Parathyroid adenoma (tissue), 2 donors: ENCODE results near the gene MDK.

Source experiments
- H2AFZ ChIP-seq: fragments of 300-600 bp; sonication (generic); one replicate; pipeline ENCODE4 v1.7.0; 2017; ENCODE audit warnings: antibody characterized with exemption, mild to moderate bottlenecking
- H3K27ac ChIP-seq: fragments of 300-600 bp; sonication (generic); one replicate; pipeline ENCODE4 v1.7.0; 2017
- H3K27me3 ChIP-seq: fragments of 300-600 bp; sonication (generic); one replicate; pipeline ENCODE4 v1.7.0; 2017; ENCODE audit warnings: low read length; ENCODE audit not compliant: control insufficient read depth, insufficient read depth
- H3K36me3 ChIP-seq: fragments of 300-600 bp; sonication (generic); one replicate; pipeline ENCODE4 v1.7.0; 2017; ENCODE audit warnings: low read length; ENCODE audit not compliant: control insufficient read depth, insufficient read depth
- H3K4me1 ChIP-seq: fragments of 300-600 bp; sonication (generic); one replicate; pipeline ENCODE4 v1.7.0; 2017; ENCODE audit warnings: control low read depth
- H3K4me2 ChIP-seq: fragments of 300-600 bp; sonication (generic); one replicate; pipeline ENCODE4 v1.7.0; 2017; ENCODE audit warnings: low read length
- H3K4me3 ChIP-seq: fragments of 300-600 bp; sonication (generic); one replicate; pipeline ENCODE4 v1.7.0; 2017; ENCODE audit warnings: low read depth, low read length
- H3K79me2 ChIP-seq: fragments of 300-600 bp; sonication (generic); one replicate; pipeline ENCODE4 v1.7.0; 2017; ENCODE audit warnings: control low read depth
- H3K9ac ChIP-seq: fragments of 300-600 bp; sonication (generic); one replicate; pipeline ENCODE4 v1.7.0; 2017; ENCODE audit warnings: mild to moderate bottlenecking
- H3K9me3 ChIP-seq: fragments of 300-600 bp; sonication (generic); one replicate; pipeline ENCODE4 v1.7.0; 2017; ENCODE audit warnings: low read length; ENCODE audit not compliant: control insufficient read depth
- TF ChIP-seq, protein P1 (sequence below): fragments of 300-600 bp; sonication (generic); IDR thresholded peaks from one replicate; pipeline ENCODE4 v1.7.0; 2017; ENCODE audit warnings: antibody characterized with exemption, mild to moderate bottlenecking
- donor health status: primary hyperparathyroidism.

MDK gene

DNA sequence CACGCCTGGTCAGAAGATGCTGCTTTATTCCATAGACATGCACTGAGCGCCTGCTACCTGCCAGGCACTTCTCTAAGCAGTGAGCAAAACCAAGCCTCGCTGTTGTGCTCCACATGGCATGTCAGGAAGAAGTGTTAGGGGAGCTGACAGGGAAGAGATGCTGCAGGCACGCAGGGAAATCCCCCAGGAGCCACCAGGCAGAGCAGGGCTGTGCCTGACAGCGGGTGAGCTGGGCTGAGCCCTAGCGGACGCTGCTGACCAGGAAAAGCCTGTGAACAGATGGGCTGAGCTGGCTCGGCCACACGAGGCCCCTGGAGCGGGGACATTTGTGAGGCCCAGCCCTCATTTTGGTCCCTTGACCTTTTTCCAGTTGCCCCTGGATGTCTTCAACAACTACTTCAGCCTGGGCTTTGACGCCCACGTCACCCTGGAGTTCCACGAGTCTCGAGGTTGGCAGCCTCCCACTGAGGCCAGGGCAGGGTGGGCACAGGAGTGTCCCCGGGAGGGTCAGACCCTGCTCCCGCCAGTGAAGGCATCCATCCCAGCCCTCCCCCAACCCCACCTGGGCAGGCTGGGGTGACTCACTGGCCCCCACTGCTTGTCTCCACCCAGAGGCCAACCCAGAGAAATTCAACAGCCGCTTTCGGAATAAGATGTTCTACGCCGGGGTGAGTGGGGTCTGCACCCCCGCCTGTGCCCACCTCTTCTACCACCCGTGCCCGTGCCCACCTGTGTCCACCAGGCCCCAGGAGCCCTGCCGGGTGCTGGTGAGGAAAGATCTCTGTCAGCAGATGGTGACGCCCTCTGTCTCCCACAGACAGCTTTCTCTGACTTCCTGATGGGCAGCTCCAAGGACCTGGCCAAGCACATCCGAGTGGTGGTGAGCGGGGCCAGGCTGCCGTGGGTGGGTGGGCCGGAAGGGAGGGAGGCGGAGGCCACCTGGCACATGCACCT, 7.4 kb upstream of the MDK start:
- no peak overlapping the region for H3K4me2 ChIP-seq
- no peak overlapping the region for H2AFZ ChIP-seq
- H3K9me3 ChIP-seq: no peaks in the 10 kb centered on the region
- no peaks in the 10 kb centered on the region for H3K36me3 ChIP-seq
- H3K27ac ChIP-seq: no peak overlapping the region
- H3K4me1 ChIP-seq: no peaks in the 10 kb centered on the region
- no peak overlapping the region for H3K9ac ChIP-seq
- no peaks in the 10 kb centered on the region for H3K27me3 ChIP-seq
- H3K79me2 ChIP-seq: no peaks in the 10 kb centered on the region
- TF ChIP-seq, protein P1, sequence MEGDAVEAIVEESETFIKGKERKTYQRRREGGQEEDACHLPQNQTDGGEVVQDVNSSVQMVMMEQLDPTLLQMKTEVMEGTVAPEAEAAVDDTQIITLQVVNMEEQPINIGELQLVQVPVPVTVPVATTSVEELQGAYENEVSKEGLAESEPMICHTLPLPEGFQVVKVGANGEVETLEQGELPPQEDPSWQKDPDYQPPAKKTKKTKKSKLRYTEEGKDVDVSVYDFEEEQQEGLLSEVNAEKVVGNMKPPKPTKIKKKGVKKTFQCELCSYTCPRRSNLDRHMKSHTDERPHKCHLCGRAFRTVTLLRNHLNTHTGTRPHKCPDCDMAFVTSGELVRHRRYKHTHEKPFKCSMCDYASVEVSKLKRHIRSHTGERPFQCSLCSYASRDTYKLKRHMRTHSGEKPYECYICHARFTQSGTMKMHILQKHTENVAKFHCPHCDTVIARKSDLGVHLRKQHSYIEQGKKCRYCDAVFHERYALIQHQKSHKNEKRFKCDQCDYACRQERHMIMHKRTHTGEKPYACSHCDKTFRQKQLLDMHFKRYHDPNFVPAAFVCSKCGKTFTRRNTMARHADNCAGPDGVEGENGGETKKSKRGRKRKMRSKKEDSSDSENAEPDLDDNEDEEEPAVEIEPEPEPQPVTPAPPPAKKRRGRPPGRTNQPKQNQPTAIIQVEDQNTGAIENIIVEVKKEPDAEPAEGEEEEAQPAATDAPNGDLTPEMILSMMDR: no peak
- H3K4me3 ChIP-seq: no peak overlapping the region

DNA sequence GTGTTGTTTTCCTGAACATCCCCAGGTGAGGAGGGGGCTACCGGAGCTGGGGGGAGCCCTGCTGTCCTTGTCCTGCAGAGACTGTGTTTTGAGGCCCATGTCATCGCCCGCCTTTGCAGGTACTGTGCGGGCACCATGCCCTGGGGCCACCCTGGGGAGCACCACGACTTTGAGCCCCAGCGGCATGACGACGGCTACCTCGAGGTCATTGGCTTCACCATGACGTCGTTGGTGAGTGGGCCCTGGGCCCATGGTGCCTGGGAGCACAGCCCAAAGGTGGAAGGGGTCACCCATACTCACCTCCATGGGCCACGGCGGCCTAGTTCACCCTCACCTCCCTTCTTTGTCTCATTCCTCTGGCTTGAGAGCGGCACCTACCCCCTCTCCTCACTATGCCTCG, 6.7 kb upstream of the MDK start:
- Histone ChIP-seq H3K36me3 (no peaks in the 10 kb centered on the region), H3K27ac (no peak overlapping the region), H3K9ac (no peak overlapping the region), H3K27me3 (no peaks in the 10 kb centered on the region), H3K9me3 (no peaks in the 10 kb centered on the region), H2AFZ (no peak overlapping the region), H3K4me2 (no peak overlapping the region), H3K4me1 (no peaks in the 10 kb centered on the region), H3K79me2 (no peaks in the 10 kb centered on the region), H3K4me3 (no peak overlapping the region)
- TF ChIP-seq, protein P1: no peak

DNA sequence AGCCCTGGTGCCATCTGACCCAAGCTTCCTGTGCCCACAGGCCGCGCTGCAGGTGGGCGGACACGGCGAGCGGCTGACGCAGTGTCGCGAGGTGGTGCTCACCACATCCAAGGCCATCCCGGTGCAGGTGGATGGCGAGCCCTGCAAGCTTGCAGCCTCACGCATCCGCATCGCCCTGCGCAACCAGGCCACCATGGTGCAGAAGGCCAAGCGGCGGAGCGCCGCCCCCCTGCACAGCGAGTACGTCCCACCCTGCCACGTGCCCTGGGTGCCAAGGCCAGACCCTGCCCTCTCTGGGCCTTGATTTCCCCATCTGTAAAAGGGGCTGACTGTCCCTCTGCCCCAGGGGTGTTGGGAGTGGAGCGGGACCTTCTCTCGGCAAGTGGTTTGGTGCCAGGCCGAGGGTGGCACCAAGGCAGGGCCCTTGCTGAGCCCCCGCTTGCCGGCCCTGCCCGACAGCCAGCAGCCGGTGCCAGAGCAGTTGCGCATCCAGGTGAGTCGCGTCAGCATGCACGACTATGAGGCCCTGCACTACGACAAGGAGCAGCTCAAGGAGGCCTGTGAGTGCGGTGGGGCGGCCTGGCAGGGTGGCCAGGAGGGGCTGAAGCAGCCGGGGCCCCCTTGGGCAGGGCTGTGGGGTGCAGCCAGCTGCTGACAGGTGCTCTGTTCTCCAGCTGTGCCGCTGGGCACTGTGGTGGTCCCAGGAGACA, 5.9 kb upstream of the MDK start:
- H3K27me3 ChIP-seq: no peaks in the 10 kb centered on the region
- no peaks in the 10 kb centered on the region for H3K9me3 ChIP-seq
- H3K79me2 ChIP-seq: no peaks in the 10 kb centered on the region
- TF ChIP-seq, protein P1: no peak
- no peak overlapping the region for H3K27ac ChIP-seq
- H3K4me2 ChIP-seq: no peak overlapping the region
- no peaks in the 10 kb centered on the region for H3K36me3 ChIP-seq
- H3K4me1 ChIP-seq: no peaks in the 10 kb centered on the region
- H2AFZ ChIP-seq: no peak overlapping the region
- H3K9ac ChIP-seq: no peak overlapping the region
- H3K4me3 ChIP-seq: no peak overlapping the region

DNA sequence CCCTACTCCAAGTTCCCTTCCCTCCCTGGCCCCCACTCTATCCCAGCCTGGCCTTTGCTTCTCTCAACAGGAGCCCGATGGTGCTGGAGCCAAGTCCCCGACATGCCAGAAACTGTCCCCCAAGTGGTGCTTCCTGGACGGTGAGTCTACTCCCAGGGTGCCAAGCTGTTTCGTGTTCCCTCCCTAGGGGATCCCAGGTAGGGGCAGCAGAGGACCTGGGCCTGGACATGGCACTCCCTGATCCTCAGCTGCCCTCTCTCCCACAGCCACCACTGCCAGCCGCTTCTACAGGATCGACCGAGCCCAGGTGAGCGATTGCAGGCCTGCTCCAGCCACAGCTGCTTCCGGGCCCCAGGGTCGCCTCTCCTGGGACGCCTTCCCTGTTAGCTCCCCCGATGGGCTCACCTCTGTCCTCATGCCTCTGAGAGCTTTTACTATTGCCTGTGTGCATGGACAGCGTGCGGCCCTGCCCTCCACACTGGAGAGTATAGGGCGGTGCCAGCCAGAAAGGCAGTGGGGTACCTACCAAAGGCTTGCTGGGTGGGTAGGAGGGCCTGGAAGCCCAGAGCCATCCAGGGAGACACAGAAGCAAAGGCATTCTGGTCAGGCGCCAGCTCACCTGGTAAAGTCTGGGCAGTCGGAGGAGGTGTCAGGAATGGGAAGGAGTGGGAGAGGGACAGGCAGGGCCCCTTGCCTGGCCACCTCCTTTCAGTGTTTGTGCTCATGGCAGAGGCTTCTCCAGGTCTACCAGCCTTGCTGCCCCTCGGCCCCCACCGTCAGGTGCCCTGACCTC, 5.0 kb upstream of the MDK start:
- no peak overlapping the region for H3K9ac ChIP-seq
- no peaks in the 10 kb centered on the region for H3K4me1 ChIP-seq
- no peaks in the 10 kb centered on the region for H3K27me3 ChIP-seq
- H3K79me2 ChIP-seq: no peaks in the 10 kb centered on the region
- H3K4me3 ChIP-seq: no peak overlapping the region
- TF ChIP-seq, protein P1: no peak
- H3K9me3 ChIP-seq: no peaks in the 10 kb centered on the region
- no peak overlapping the region for H2AFZ ChIP-seq
- no peak overlapping the region for H3K4me2 ChIP-seq
- no peak overlapping the region for H3K27ac ChIP-seq
- H3K36me3 ChIP-seq: no peaks in the 10 kb centered on the region
